Measurements from ENCODE around the gene LDLRAD2.
"Not testable (repeated sequence)": the region's sequence is repeated elsewhere in the genome, so short reads cannot be mapped to it uniquely, and the experiment has no call there.

The LDLRAD2 gene

DNA sequence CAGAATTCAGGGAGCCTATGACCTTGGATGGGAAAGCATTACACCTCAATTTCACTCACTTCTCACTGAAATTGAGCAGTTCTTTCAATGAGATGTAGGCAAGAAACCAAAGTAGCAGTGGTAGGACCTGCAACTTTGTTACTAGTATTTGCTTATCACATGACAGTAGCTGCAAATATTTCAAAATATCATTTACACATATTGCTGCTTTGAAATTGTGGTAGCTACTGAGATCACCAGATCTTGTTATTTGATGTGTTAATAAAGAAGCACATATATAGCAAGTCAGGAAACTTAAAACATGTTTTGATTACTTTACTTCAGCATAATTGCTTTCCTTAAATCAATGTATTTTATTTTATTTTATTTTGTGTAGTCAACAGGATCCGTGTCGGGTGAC is 12.9 kb downstream of the LDLRAD2 start:
- DNase-seq, result no peak

- DNase-seq, result no peak
Observed at GRCh38 chr1:21825393-21825792, 13.3 kb downstream of the LDLRAD2 start.

DNA sequence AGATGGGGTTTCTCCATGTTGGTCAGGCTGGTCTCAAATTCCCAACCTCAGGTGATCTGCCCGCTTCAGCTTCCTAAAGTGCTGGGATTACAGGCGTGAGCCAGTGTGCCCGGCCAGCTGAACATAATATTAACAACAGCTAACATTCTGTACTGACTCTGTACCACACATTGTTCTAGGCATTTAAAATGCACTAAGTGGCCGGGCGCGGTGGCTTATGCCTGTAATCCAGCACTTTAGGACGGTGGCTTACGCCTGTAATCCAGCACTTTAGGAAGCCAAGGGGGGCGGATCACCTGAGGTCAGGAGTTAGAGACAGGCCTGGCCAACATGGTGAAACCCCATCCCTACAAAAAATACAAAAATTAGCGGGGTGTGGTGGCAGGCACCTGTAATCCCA is 14.6 kb downstream of the LDLRAD2 start:
- DNase-seq, result not testable (repeated sequence)

GRCh38 chr1:21827141-21827679 is 15.1 kb downstream of the LDLRAD2 start:
- no peak for DNase-seq

DNA sequence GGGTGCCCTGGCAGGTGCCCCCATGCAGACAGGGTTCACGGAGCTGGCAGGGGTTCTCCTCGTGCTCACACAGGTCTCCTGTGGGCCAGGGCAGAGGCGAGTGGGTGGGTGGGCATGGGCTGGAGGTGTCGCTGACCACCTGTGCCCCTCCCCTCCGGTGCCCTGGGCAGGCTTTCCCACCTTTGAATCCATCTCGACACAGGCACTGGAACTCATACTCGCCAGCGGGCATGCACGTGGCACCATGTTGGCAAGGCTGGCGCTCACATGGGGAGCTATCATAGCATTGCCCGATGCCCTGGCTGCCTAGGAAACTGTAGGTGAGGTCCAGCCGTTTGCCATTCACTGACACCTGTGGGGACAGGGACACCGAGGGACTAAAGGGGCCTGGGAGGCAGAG is 16.0 kb downstream of the LDLRAD2 start:
- DNase-seq, result no peak

DNA sequence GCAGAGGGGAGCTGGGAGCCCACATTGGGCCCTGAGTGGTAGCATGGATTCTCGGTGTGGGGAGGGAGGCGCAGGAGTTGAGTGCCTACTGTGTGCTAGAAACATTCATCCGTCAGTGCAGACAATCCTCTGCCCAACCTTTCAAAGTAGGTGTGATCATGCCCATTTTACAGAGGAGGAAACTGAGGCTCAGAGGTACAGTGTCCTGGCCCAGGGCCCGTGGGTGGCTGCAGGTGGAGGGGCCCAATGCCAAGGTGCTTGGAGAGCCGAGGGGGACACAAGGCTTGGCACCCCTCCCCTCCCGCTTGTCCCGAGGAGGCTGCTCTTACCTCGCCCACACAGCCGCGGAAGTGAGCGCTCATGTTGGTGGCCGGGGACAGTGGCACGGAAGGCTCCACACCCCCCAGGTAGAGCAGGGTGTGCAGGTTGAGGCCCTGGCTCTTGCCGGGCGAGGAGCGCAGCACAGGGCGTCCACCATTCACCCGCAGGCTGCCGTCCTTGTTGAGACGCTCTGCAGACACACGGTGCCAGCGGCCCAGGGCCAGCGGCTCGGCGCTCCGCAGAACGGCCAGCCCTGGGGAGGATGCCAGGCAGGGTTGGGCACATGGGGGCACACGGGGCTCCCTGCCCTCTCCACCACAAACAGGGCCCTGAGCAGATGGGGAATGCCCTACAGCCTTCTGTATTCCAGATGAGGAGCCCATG is 16.6 kb downstream of the LDLRAD2 start:
- DNase-seq, result no peak

DNA sequence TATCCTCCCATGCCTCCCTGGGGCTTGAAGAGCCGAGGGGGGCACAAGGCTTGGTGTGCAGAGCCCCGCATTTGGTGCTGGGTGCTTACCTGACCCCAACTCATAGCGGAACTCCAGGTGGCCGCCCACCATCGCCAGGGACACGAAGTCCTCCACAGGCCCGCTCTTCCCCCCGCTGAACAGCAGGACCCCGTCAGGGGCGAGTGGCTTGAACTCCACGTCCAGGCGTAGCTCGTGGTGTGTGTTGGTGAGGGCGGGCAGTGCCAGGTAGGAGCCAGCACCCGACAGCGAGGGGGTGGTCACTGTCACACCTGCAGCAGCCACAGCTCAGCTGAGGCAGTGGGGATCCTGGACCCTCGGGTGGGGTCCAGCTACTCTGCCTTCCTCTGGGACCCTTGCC is 17.2 kb downstream of the LDLRAD2 start:
- no peak for DNase-seq

GRCh38 chr1:21830792-21831453 is 18.9 kb downstream of the LDLRAD2 start:
- DNase-seq, result no peak

- no peak for DNase-seq
Observed at GRCh38 chr1:21831454-21831970, 19.4 kb downstream of the LDLRAD2 start.

GRCh38 chr1:21833392-21833976 is 21.4 kb downstream of the LDLRAD2 start:
- no peak for DNase-seq

GRCh38 chr1:21834094-21834493 is 22.0 kb downstream of the LDLRAD2 start:
- no peak for DNase-seq

GRCh38 chr1:21834666-21835065 is 22.6 kb downstream of the LDLRAD2 start:
- DNase-seq, result no peak

DNA sequence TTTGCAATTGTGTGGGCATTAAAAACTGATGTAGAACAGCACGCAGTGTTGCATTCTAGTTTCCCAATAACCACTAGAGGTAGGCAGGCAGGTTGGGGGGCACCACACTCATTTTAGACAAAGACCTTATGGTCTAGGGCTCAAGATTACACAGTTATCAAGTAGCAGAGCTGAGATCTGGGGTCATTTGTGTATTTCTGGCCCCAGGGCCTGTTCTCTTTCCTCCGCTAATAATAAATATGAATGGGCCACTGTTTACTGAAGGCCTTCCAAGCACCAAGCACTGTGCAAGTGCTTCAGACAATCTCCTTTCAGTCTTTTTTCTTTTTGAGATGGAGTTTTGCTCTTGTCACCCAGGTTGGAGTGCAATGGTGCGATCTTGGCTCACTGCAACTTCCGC is 23.9 kb downstream of the LDLRAD2 start:
- DNase-seq, result no peak

GRCh38 chr1:21836729-21837128 is 24.7 kb downstream of the LDLRAD2 start:
- no peak for DNase-seq

DNA sequence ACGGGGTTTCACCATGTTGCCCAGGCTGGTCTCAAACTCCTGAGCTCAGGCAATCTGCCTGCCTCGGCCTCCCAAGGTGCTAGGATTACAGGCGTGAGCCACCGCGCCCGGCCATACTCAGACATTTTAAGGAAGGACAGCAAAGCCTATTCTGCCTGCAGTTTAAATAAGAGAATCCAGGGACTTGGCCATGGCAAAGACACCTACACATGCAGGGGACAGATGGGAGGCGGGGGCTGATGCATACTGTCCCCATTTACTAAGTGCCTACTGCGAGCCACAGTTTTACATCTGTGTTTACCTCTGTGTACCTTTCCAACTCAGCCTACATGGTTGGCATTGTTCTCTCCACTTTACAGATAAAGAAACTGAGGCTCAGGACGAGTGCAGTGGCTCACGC is 25.4 kb downstream of the LDLRAD2 start:
- DNase-seq, result no peak

- no peak for DNase-seq
Observed at GRCh38 chr1:21838359-21839157, 26.5 kb downstream of the LDLRAD2 start.

DNA sequence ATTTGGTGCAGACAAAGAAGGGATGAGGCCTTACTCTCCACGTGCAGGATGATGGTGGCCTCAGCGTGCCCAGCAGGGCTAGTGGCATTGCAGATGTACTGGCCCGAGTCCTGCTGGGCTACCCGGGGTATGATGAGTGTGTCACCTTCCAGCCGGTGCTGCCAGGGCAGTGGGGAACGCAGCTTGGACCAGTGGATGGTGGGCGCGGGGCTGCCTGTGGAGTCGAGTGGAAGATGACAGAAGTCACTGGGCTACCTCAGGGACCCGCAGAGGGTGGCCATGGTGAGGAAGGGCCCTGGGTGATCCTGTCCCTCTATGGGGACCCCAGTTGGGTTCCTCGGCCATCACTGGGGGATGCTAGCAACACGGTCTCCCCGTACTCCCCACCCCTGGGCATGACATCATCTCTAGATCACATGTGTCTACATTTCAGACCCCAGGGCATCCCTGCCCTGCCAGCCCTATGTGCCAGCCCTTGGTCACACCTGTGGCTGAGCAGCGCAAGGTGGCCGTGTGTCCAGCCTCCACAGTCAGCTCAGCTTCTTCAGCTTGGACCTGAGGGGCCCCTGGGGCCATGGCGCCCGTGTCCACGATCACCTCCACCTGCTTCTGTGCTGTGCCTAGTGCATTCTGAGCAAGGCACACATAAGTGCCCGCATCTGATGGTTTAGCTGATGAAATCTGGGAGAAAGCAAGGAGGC is 27.4 kb downstream of the LDLRAD2 start:
- no peak for DNase-seq

GRCh38 chr1:21840981-21841380 is 28.9 kb downstream of the LDLRAD2 start:
- DNase-seq, result no peak

DNA sequence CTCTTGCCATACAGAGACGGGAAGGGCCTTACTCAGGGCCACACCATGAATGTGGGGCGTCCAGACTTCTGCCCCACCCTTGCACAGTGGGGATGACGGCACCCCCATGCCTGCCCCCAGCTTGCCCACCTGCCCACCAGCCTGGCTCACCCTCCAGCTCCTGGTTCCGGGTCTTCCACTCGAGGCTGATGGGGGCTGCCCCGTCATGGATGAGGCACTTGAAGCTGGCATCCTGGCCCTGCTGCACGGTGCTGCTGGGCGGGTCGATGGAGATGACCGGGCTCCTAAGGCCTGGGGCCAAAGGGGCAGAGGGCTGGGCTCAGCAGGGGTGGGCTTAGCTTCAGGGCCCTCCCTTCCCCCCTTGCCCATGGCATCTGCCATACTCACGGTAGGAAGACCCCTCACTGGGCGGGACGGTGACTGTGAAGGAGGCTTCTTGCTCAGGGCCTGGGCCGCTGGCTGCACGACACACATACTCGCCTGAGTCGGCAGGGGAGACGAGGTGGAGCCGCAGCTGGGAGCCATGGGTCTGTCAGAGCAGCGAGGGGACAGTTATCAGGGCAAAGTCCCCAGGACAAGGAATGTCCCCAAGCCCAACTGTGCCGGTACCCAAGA is 29.9 kb downstream of the LDLRAD2 start:
- DNase-seq, result no peak

- no peak for DNase-seq
Observed at GRCh38 chr1:21842606-21843162, 30.6 kb downstream of the LDLRAD2 start.

- no peak for DNase-seq
Observed at GRCh38 chr1:21843208-21843607, 31.1 kb downstream of the LDLRAD2 start.

GRCh38 chr1:21843996-21844395 is 31.9 kb downstream of the LDLRAD2 start:
- no peak for DNase-seq
